ENCODE data around the gene ST3GAL6. TPM values are rescaled to one million over a fixed set of nuclear protein-coding genes. Genes with fewer than 3 reads are reported as not detected.

ST3GAL6 gene
- total RNA-seq, 1 donor from 2014 or later, result 35.6 TPM

GRCh38 chr3:98777801-98778220 lies 14.7 kb downstream of the ST3GAL6 start:
- DNase-seq, result no peak

DNA sequence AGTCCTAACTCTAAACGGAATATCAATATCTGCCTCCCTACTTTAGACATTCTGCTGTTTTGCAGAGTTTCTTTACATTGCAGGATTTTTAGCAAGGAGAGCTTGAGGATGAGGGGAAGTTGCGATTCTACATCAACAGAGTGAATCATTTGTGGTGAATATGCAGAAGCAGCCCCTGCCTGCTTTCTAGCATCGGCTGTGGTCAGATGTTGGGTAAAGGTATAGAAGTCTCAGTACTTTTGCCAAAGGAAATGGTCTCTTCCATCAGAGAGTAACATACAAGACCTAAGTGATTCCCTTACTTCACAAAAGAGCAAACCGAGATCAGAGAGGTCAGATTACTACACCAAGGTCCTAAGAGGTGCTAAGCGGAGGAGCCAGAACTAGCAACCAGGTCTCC lies 15.2 kb downstream of the ST3GAL6 start:
- no peak for DNase-seq

DNA sequence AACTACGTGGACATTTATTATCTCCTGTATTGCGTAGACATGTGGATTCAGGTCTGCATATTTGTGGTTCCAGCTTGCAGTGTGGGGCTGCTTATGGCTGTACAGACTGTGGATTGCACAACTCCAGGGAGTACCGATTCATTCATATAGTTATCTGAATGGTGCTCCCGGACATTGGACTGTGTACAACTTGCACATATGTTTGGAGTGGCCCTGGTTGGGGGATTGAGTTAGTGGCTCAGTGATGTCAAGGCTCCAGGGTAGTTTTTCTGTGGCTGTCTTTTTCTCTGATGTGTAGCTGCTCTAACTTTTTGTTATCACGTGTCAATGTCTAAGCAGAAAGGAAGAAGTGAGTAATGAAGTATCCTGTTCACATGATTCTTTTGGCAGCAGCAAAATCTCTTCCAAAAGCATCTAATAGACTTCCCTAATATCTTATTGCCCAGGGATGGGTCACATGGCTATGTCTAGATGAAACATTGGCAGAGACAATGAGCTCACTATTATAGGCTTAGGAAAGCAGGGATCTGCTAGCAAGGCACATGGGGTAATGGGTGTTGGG lies 15.8 kb downstream of the ST3GAL6 start:
- no peak for DNase-seq

GRCh38 chr3:98779541-98780335 lies 16.6 kb downstream of the ST3GAL6 start:
- no peak for DNase-seq

DNA sequence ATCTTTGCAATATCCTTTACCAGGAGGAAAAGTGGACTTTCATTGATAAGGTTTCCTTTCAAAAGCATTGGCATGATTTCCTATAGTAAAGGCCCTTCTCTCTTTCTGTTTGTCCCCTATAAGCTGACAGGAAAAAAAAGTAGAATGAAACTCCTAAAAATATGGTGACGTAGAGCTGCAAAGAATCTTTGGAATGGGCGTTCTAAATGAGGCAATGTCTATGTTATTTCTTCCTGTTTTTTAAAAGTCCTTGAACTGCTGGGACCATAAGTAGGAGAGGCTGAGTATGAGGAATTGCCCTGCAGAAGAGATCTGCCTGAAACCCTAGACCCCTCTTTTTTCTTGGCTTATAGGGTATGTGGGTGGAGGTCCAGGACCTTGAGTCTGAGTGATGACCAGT lies 17.2 kb downstream of the ST3GAL6 start:
- no peak for DNase-seq

DNA sequence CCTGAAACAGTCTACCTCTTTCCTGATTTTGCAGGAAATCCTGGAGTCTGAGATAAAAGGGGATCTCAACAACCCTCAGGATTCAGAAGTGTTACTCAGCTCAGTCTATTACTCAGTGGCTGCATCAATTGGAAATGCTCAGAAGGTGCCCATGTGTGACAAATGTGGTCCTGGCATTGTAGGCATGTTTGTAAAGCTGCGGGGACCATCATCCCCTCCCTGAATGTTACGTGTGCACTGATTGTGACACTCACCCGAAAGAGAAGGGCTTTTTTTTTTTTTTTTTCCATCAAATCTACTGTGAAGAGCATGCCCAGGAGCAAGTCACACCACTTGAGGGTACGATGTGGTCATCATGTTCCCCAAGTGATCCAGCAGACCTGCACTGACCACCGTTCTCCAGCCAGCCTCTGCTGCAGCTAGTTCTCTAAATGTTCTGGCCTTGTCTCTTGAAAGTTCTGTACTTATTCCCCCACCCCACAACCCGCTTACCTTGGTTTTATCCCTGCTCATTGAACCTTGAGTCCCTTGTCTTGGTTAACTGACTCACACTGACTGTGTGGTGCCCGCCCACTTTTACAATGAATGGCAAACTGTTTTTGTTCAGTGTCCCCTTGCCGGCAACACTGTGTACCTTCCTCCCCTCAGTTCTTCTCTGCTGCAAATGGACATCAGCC lies 19.8 kb downstream of the ST3GAL6 start:
- DNase-seq, result no peak

GRCh38 chr3:98784042-98784441 lies 20.9 kb downstream of the ST3GAL6 start:
- no peak for DNase-seq

- DNase-seq, result no peak
Observed at GRCh38 chr3:98784666-98785600, 21.8 kb downstream of the ST3GAL6 start.

DNA sequence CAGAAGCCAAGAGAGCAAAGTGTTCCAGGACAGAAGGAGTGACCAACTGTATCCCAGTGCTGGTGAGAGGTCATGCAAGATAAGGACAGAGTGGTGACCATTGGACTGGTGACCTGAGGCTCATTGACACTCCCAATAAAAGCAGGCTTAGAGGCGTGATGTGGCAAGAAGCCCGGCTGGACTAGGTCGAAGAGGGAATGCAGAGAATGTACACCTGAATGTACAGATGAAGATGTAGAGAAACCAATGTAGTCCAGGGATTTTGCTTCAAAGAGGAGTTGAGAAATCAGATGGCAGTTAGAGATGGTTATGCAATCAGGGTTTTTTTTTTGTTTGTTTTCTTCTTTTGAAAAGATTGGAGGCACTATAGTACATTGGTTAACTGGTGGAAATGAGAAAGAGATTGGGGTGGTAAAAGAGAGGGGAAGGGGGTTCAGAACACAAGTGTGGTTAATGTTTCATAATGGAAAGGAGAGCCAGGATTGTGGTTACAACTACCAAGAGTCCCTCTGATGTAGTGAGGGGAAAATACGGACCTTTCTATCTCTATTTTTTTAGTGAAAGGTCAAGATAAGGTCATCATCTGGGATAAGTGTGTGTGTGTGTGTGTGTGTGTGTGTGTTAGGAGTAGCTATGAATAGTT lies 23.3 kb downstream of the ST3GAL6 start:
- DNase-seq, result no peak

DNA sequence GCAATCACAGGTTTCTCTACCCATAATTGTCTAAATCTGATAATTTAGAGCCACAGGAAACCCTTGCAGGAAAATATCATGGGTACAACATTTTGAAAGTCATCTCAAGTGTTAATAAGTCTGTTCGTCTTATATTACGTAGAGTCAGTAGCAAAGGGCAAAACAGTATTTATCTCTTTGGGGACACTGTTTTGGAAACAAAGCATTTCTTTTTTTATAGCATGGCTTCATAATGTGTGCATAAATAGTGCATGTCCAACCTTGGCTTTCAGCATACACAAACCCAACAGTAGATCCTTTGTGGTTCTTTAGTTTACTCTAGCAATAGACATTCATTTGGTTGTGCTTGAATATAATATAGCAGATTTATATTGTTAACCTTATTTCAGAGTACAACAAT lies 24.0 kb downstream of the ST3GAL6 start:
- DNase-seq, result no peak

GRCh38 chr3:98788651-98789050 lies 25.5 kb downstream of the ST3GAL6 start:
- no peak for DNase-seq

GRCh38 chr3:98791341-98792325 lies 28.5 kb downstream of the ST3GAL6 start:
- DNase-seq, result no peak

- no peak for DNase-seq
Observed at GRCh38 chr3:98793971-98794370, 30.8 kb downstream of the ST3GAL6 start.

DNA sequence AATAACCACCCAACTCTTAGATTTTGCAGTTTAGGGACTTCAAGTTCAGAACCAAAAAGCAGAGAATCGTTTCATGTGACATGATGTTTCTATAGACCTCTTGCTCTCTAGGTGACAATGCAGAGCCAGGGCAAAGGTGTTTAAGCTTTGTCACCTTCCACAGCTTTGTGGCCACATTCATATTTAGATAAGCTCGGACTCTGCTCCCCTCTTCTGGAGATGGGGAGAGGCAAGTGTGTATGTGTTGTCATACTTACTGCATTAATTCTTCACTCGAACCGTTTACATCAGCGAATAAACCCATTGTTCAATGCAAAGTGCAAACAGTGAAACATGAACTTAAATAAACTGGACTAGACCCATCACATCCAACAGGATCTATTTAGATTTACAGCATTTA lies 33.2 kb downstream of the ST3GAL6 start:
- DNase-seq, result no peak

- DNase-seq, result no peak
Observed at GRCh38 chr3:98797905-98798304, 34.8 kb downstream of the ST3GAL6 start.

DNA sequence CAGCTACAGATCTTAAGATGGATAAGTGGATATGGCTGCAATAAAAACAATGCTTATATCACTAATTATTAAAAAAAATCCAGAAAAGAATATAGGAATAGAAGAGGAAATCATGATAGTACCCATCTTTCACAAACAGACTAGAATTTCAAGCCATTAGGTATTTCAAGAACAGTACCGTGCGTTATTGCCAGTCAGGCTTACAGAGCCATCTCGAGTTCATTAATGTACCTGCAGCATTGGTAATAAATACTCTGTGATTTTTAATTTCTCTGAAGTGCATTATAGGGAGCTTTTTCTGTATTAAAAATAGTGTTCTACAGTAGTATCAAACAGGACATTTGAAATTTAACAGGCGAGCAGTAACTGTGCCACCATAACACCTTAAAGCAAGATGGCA lies 35.7 kb downstream of the ST3GAL6 start:
- no peak for DNase-seq

DNA sequence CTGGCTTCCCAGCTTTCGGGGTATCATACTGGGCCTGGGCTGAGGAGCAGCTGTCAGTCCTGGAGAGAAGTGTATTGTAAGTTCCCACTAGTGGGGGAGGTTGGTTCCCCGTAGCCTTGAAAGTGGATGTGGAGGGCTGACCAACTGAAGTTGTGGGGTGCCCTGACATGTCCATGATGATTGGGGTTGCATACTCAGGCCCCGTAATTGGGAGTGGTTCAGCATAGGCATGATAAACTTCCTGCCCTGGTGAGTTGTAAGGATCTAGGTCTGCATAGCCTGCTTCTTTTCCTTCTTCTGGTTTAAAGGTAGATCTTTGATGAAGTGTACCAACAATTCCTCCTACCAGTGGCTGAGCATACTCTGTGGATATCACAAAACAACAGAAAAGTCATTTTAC lies 36.3 kb downstream of the ST3GAL6 start:
- DNase-seq, result no peak

DNA sequence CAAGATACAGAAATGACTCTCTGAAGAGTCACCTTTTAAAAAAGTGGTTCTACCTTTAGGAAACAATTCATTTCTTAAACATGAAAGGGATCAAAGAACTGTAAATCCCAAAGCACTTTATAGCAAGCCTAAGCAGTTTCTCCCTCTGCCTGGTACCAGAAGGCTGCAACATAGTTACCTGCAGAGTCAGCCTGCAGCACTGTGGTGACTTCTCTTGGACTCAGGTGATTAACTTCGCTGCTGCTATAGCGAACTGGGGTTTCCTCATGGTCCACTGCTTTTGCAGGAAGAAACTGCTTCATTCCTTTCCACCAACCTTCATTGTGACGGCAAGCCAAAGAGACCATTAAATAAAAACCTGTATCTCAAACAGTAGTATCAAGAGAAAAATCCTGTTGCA lies 37.3 kb downstream of the ST3GAL6 start:
- no peak for DNase-seq

GRCh38 chr3:98801043-98801747 lies 38.1 kb downstream of the ST3GAL6 start:
- no peak for DNase-seq

DNA sequence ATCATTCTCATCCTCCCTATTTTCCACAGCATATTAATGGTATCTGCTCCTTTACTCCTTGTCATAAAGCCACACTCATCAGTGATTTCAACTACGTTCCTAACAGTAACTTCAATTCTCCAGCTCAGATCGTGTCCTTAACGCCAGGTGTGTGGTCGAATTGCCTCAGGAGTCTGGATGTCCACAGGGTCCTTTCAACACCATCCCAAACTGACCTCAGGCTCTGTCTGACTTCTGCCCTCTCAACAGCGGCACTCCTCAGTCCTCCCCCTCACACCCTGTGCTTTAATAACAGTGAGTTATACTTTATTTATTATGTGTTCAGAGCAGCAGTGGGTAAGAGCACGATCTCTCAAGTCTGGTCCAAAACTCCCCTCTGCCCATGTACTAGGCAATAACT lies 42.4 kb downstream of the ST3GAL6 start:
- no peak for DNase-seq

All from occipital lobe (tissue), 2 donors.